Anterior cingulate cortex (tissue), 58 donors: ENCODE results near the gene DNAAF1.

ENCODE experiments used
- DNase-seq, 58 donors: peaks; one replicate each; lab custom pipeline; 2025; lab: John Stamatoyannopoulos, UW

The DNAAF1 gene

DNA sequence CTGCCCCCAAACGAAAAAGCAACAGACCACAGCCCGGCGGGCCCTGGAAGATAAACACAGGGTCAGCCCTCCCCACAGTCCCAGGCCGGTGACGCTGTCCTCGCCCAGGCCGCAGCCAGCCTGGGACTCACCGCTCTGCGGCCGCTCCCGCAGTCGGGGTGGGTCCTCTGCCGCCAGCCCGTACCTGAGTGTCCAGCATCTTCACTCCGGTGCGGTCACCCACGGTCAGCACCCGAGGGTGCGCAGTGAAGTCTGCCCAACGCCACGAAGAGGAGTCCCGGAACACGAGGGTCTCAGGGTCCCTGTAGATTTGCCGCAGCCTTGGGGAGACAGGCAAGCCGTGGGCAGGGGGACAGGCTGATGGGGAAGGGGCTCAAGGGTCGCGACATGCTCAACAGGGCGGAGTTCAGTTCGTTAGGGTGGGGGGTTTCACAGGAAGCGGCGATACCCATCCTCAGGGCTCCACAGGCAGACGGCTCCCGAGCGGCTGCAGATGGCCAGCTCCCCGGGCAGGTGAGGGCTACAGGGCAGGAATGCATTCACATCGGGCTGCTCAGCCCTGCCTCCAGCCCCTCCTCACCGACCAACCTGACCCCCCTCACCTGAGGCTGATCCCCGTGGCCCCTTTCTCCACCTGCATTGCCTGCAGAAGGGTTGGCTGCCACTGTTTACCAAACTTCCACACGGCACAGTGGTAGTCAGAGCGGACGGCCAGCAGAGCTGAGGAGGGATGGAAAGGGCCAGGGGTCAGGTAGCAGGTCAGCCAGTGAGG is 36.2 kb downstream of the DNAAF1 start:
- no peak for DNase-seq

DNA sequence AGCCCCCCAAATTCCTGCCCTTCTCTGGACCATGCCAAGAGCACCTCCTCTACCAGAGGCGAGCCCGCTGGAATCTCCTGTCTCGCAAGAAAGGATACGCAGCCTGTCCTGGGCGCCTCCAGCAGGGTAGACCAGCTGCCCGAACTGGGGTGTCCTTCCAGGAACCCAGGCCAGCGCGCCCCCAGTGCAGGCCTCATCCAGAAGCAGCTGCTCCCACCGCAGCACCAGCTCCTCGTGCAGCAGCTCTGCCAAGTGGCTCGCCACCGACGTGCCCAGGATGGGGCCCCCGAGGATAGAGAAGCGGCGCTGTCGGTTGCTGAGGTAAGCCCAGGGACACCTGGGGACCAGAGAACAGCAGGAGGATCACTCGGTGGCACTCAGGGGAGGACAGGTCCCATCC is 37.0 kb downstream of the DNAAF1 start:
- DNase-seq = no peak

DNA sequence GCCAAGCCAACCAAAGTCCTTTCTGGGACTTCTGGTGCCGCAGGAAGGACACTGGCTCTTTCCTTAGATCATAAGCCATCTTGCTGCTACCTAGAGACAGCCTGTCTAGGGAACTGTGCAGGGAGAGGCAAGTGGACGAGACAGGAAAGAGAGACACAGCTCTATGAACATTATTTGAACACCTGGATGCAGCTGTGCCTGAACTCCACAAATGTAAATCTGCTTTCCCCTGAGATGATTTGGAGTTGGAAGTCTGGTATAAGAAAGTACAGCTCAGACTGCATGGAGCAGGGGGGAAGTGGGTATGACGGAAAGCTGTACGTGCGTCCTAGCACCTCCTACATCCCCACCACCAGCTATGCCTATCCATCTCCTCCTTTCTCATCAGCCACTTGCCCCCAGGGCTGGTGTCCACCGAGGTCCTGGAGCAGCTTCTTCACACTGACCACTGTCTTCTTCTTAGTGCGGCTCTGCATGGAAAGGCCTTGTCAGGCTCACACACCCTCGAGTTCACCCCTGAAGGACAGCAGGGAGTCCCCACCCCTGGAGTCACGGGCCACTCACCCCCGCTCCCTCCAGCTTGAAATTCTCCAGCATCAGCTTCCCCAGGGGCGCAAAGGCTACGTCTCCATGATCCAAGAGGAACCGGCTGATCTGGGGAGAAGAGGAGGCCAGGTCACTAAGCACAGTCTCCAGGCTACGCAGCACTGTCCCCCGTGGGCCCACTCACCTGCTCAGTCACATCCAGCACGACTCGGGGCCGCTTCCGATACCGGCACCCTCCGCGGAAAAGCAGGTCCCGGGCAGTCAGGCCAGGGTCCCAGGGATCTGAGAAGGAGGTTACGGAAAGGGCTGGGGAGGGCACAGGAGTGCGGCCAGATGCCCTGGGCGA is 37.8 kb downstream of the DNAAF1 start:
- DNase-seq = no peak

DNA sequence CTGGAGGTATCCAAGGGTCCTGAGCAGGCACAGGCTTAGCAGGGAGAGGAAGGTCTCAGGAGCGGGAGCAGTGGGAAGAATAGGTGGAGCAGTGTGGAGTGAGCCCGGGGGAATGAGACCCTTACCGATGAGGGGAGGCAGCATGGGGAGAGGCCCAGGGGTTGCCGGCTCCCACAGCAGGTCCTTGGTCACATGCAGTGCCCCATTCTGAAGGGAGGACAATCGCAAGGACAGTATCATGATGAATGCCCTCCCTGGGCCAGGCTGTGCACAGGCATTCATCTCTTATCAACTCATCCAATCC is 38.4 kb downstream of the DNAAF1 start:
- DNase-seq = no peak

GRCh38 chr16:84183911-84184591 is 38.9 kb downstream of the DNAAF1 start:
- DNase-seq = peak in 1 of 58 donors; percentile 48

- no peak for DNase-seq
These were observed 39.7 kb downstream of the DNAAF1 start for GRCh38 chr16:84184775-84185174.

- DNase-seq = peak; percentile 31 to 93 (median 84)
These were observed 41.8 kb downstream of the DNAAF1 start, which contains the start of gene TAF1C for GRCh38 chr16:84186685-84187437. Gene TAF1C, minus strand, starts transcription at chr16:84187057. Its CDS starts 2,069 bp downstream, at chr16:84184988.

DNA sequence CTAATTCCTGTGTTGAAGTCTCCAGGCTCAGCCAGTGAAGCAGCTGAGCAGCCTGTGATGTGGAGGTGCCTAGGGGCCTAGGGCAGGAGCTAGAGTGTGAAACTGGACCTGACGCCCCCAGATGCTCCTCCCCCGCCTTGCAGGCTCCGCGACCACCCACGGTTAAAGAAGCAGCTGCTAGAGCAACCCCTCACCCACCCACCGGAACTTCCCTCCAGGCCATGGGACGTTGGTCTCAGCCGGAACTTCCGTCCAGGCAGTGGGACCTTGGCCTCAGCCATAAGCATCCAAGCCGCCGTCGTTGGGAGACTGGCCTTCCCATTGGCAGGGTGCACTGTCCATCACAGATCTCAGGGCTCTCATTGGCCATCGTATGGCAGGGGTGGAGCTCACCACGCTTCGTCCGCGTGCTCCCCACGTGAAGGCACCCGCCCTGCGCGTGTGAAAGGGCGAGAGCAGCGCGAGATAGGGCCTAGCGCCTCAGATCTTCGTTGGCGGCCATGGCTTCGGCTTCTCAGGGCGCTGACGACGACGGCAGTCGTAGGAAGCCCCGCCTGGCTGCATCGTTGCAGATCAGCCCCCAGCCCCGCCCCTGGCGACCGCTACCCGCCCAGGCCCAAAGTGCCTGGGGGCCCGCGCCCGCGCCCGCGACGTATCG is 45.8 kb downstream of the DNAAF1 start, which contains the start of gene ADAD2:
Gene ADAD2, plus strand, starts transcription at position 427 of the 658 bp plus-strand sequence. Its CDS starts 74 bp downstream, at position 501.
- DNase-seq = no peak

- no peak for DNase-seq
These were observed 46.4 kb downstream of the DNAAF1 start for GRCh38 chr16:84191466-84191865.

DNA sequence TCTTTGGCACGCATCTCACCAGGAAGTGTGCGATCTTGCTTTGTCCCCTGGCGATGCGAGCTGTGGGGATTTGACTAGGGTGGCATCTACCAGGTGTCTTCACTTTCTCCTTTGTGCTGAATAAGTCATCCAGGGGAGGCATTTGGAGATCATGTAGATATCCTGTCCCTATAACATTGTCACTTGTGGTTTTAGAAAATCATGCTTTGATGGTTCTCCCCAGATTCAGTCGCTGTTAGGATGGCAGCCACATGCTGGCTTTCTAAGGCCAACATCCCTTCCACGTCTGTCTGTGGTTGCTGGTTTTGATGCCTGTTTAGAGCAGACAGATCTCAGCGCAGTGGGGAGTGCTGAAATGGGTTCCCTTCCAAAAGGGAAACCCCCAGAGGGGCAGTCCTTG is 48.4 kb downstream of the DNAAF1 start:
- DNase-seq = no peak

DNA sequence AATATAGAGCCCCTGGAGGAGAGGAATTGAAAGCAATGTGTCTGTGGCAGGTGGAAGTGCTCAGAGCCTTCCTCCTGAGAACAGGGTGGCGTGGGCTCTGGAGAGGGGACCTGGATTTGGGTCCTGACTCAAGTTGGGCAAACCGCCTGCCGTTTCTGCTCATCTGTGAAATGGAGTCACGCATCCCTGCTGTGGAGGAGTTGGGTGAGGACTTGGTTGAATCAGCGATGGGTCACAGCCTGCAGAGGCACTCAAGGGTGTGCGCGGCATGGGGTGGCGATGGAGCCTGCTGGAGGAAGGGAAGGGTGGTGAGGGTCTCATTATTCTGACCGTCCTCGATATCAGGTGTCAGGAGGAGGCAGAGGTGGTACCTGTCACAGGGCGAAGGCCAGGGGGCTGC is 48.9 kb downstream of the DNAAF1 start:
- DNase-seq = no peak

GRCh38 chr16:84194470-84195200 is 49.5 kb downstream of the DNAAF1 start:
- DNase-seq = no peak

DNA sequence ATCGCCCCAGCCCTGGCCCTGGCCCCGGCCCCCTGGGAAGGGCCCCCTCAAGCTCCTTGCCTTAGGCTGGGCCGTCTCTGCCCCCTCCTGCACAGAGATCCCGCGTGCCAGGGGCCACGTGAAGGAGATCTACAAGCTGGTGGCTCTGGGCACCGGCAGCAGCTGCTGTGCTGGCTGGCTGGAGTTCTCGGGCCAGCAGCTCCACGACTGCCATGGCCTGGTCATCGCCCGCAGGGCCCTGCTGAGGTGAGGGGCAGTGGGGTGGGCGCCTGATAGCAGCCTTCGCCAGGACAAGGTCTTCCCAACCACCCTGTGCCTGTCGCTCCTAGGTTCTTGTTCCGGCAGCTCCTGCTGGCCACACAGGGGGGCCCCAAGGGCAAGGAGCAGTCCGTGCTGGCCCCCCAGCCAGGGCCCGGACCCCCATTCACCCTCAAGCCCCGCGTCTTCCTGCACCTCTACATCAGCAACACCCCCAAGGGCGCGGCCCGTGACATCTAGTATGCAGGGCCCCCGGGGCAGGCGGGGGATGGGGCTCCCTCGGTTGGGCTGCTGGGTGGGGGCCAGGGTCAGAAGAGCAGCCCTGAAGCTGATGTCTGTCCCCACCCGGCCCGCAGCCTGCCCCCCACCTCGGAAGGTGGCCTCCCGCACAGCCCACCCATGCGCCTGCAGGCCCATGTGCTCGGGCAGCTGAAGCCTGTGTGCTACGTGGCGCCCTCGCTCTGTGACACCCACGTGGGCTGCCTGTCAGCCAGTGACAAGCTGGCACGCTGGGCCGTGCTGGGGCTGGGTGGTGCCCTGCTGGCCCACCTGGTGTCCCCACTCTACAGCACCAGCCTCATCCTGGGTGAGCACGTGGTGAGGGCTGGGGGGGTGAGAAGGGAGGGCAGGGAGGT is 50.3 kb downstream of the DNAAF1 start:
- DNase-seq = no peak

DNA sequence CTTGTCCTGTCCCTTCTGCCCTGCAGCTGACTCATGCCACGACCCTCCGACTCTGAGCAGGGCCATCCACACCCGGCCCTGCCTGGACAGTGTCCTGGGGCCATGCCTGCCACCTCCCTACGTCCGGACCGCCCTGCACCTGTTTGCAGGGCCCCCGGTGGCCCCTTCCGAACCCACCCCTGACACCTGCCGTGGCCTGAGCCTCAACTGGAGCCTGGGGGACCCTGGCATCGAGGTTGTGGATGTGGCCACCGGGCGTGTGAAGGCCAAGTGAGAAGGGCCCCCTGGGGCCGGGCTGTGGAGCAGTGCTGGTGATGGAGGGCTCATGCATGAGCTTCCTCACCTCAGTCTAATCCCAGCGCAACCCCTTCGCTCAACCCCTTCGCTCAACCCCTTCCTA is 51.0 kb downstream of the DNAAF1 start:
- DNase-seq = no peak

GRCh38 chr16:84196727-84197394 is 51.8 kb downstream of the DNAAF1 start:
- no peak for DNase-seq

GRCh38 chr16:84197466-84198128 is 52.5 kb downstream of the DNAAF1 start:
- DNase-seq = no peak

DNA sequence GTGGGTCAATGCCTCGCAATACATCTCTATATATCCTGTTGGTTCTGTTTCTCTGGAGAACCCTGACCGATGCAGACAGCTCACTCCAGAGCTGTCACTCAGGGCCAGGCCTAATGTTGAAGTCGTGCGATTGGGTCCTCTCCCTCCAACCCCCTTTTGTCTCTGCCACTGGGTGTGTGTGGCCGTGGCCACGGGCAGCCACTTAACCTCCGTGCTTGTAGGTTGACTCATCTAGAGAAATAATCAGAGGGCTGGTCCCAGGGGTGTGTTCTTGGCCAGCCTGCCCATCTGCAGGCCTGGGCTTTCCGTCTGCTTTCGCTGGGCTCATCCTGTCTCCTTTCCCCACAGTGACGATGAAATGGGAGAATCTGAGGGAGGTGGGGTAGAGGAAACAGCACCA is 53.3 kb downstream of the DNAAF1 start:
- DNase-seq = no peak
